ENCODE results near the gene ACO2.

The ACO2 gene

DNA sequence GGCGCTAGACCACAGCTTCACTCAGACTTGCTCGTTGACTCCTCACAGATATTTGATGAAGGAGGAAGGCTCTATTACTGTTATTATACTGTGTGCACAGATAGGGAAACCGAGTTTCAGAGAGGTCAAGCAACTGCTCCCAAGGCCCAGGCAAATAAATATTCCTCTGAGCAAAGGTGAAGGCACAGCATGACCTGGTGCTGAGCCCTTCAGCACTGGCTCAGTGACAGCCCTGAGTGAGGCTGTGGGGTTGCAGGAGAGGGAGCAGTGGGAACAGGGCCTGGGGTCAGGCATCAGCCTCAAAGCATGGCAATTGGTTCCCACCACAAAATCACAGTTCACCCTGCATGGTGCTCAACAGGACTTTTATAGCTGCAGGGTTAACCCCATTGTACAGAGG, 68.3 kb downstream of the ACO2 start:
- no peak overlapping the region for H3K4me3 ChIP-seq (ENCODE audit: low read length)
- TF ChIP-seq, protein P1, sequence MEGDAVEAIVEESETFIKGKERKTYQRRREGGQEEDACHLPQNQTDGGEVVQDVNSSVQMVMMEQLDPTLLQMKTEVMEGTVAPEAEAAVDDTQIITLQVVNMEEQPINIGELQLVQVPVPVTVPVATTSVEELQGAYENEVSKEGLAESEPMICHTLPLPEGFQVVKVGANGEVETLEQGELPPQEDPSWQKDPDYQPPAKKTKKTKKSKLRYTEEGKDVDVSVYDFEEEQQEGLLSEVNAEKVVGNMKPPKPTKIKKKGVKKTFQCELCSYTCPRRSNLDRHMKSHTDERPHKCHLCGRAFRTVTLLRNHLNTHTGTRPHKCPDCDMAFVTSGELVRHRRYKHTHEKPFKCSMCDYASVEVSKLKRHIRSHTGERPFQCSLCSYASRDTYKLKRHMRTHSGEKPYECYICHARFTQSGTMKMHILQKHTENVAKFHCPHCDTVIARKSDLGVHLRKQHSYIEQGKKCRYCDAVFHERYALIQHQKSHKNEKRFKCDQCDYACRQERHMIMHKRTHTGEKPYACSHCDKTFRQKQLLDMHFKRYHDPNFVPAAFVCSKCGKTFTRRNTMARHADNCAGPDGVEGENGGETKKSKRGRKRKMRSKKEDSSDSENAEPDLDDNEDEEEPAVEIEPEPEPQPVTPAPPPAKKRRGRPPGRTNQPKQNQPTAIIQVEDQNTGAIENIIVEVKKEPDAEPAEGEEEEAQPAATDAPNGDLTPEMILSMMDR (IDR thresholded peaks at IDR 0.05; ENCODE audit: insufficient read depth, low read depth, low read length, missing control alignments), result no peak
- DNase-seq (ENCODE audit: low read depth), result no peak

DNA sequence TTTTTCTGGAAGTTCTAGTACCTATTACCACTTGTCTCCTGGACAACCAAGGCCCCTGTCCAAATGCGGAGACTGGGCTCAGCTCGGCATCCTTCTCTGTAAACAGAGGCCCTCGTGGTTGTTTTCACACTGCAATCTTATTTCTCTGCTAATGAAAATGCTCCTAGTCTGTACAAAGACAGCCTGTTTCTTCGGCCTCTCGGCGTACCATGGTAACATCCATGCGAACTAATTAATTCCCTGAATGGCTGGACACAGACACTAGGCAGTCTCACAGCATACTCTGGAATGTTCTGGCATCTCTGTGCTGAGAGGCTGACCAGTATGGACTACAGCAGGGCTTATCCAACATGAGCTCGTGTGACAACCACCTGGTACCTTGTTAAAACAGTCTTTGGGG, 69.7 kb downstream of the ACO2 start:
- TF ChIP-seq, protein P1 (IDR thresholded peaks at IDR 0.05; ENCODE audit: insufficient read depth, low read depth, low read length, missing control alignments), result no peak
- no peak for DNase-seq (ENCODE audit: low read depth)
- no peak overlapping the region for H3K4me3 ChIP-seq (ENCODE audit: low read length)

DNA sequence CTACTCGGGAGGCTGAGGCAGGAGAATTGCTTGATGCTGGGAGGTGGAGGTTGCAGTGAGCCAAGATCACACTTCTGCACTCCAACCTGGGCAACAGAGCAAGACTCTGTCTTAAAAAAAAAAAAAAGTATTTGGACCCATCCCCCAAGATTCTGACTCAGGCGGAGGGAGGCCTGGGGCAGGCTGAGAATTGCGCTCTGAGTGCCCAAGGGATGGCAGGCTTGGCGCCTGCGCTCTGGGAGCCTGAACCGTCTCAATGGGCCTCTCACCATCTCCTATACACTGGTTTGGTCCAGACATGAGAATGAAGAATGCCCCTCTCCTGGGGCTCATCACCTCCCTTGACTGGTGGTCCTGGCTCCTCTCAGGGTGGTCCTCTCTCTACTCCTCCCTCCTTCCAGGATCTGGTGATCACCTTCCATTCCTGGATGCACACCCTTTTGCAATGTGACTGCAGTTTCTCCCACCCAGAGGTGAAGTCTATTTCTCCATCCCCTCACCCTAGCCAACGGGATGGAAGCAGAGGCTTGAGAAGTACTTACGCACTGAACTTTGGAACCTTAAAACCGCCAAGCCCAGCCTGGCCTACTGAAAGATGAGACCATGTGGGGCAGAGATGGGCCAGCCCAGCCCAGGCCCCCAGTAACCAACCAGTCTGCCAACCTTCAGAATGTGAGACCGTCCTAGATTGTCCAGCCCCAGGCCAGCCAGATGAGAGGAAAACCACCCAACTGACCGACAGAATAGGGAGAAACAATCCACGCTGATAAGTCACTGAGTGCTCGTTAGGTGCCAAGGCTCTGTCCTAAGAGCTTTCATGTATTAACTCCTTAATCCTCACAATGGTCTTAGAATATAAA, 70.5 kb downstream of the ACO2 start:
- no peak for DNase-seq (ENCODE audit: low read depth)
- TF ChIP-seq, protein P1 (IDR thresholded peaks at IDR 0.05; ENCODE audit: insufficient read depth, low read depth, low read length, missing control alignments), result no peak

DNA sequence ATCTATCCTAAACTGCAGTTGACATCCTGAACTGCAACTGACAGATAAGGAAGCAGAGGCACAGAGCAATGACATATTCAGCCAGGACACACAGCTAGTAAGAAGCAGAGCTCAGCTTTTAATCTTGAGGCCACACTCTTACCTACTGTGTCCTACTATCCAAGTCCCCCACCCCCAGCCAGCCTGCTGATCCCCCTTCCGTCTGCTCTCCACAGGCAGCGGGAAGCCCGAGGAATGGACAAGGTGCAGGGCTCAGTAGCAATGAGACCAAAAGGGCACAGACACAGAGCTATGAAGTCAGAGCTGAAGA, 71.0 kb downstream of the ACO2 start:
- H3K4me3 ChIP-seq (ENCODE audit: low read length), result no peak overlapping the region
- TF ChIP-seq, protein P1 (IDR thresholded peaks at IDR 0.05; ENCODE audit: insufficient read depth, low read depth, low read length, missing control alignments), result no peak
- no peak for DNase-seq (ENCODE audit: low read depth)

More for the DNA sequence above, 70.5 kb downstream of the ACO2 start:
- no peak overlapping the region for H3K4me3 ChIP-seq (ENCODE audit: low read length)

DNA sequence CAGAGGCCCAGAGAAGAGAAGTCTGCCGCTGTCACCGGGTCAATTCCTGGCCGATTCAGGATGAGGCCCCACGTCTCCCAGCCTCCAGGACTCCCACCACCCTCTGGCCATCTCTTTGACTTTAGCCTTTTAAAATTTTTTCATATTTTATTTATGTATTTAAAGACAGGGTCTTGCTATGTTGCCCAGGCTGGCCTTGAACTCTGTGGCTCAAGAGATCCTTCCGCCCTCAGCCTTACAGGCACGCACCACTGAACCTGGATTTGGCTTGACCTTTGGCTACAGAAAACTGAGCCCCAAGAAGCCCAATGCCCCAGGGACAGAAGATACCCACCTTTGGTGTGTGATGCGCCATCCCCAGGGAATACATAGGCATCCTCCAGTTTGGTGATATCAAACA, 71.4 kb downstream of the ACO2 start:
- TF ChIP-seq, protein P1 (IDR thresholded peaks at IDR 0.05; ENCODE audit: insufficient read depth, low read depth, low read length, missing control alignments), result no peak
- no peak for DNase-seq (ENCODE audit: low read depth)
- no peak overlapping the region for H3K4me3 ChIP-seq (ENCODE audit: low read length)

DNA sequence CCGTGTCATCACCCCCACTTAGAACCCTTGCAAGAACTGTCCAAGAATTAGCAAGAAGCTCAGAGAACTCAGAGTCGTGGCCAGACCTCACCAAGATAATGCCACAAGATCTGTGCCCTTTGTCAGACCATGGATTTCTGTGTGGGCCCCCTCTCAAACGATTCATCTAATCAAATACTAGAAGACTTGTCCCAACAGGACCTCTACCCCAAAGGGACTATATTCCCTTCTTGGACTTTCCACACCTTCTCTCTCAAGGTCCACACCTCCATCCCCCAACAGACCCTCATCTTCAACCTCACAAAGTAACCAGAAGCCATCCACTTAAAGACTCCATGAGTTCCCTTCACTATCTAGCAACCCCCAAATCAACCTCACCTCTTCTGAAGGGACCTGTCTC, 72.6 kb downstream of the ACO2 start:
- H3K4me3 ChIP-seq (ENCODE audit: low read length), result no peak overlapping the region
- no peak for DNase-seq (ENCODE audit: low read depth)
- TF ChIP-seq, protein P1 (IDR thresholded peaks at IDR 0.05; ENCODE audit: insufficient read depth, low read depth, low read length, missing control alignments), result no peak

DNA sequence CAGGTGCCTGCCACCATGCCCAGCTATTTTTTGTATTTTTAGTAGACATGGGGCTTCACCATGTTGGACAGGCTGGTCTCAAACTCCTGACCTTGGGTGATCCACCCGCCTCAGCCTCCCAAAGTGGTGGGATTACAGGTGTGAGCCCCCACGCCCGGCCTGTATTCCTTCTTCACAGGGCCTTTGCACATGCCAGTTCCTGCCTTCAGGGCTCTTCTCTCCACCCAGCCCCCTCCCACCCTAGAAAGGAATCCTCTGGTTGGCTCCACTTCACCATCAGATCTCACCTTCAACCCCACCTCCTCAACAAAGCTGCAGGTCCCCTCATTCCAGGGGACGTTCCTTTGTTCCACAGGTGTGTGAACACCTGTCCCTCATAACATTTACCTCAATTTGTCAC, 73.3 kb downstream of the ACO2 start:
- H3K4me3 ChIP-seq (ENCODE audit: low read length), result no peak overlapping the region
- DNase-seq (ENCODE audit: low read depth), result no peak
- TF ChIP-seq, protein P1 (IDR thresholded peaks at IDR 0.05; ENCODE audit: insufficient read depth, low read depth, low read length, missing control alignments), result no peak

Measured in epithelial cell of esophagus (primary cell).